DND-41 (cell line): ENCODE results near the gene KRT79.
A peak's percentile ranks its signal among the peaks of the same experiment; 100 is the strongest.

Source experiments
- CTCF ChIP-seq: IDR thresholded peaks from 2 replicates; pipeline ENCODE4 v1.5.1; 2012; ENCODE audit warnings: borderline replicate concordance, low read length, moderate library complexity, mild to moderate bottlenecking; ENCODE audit not compliant: poor library complexity, severe bottlenecking; ENCODE audit errors: extremely low read depth
- EZH2 ChIP-seq: IDR thresholded peaks from 3 replicates; pipeline ENCODE4 v1.6.1; 2012; ENCODE audit warnings: borderline replicate concordance, low read depth, mild to moderate bottlenecking, moderate library complexity, low read length, inconsistent platforms; ENCODE audit not compliant: severe bottlenecking

GRCh38 chr12:52879394-52880351, 45.6 kb upstream of the KRT79 start:
- TF ChIP-seq CTCF (peak; percentile 83), EZH2 (no peak)
